Measurements from ENCODE around the gene NEBL. TPM values are rescaled to one million over a fixed set of nuclear protein-coding genes. Genes with fewer than 3 reads are reported as not detected.
"Not testable (repeated sequence)": the region's sequence is repeated elsewhere in the genome, so short reads cannot be mapped to it uniquely, and the experiment has no call there.

Gene NEBL
- total RNA-seq: not detected

- DNase-seq: no peak
- POLR2A ChIA-PET: no interaction called here
- Mint-ChIP-seq H3K4me3 (no peak within 1 kb of the TSS), H3K27ac (no peak within 1 kb of the TSS), H3K36me3 (ENCODE audit: low read depth) (no peaks in the 10 kb centered on the region), H3K27me3 (ENCODE audit: low read depth) (no peaks in the 10 kb centered on the region), H3K9me3 (ENCODE audit: insufficient read depth) (no peaks in the 10 kb centered on the region), H3K4me1 (ENCODE audit: low read depth) (no peaks in the 10 kb centered on the region)
- CTCF ChIA-PET: no interaction called here
- ATAC-seq: no peak
These were observed at the start of gene NEBL for GRCh38 chr10:20897146-20897825. Gene NEBL, minus strand, starts transcription at chr10:20897311. Its CDS starts 106 bp downstream, at chr10:20897205.

DNA sequence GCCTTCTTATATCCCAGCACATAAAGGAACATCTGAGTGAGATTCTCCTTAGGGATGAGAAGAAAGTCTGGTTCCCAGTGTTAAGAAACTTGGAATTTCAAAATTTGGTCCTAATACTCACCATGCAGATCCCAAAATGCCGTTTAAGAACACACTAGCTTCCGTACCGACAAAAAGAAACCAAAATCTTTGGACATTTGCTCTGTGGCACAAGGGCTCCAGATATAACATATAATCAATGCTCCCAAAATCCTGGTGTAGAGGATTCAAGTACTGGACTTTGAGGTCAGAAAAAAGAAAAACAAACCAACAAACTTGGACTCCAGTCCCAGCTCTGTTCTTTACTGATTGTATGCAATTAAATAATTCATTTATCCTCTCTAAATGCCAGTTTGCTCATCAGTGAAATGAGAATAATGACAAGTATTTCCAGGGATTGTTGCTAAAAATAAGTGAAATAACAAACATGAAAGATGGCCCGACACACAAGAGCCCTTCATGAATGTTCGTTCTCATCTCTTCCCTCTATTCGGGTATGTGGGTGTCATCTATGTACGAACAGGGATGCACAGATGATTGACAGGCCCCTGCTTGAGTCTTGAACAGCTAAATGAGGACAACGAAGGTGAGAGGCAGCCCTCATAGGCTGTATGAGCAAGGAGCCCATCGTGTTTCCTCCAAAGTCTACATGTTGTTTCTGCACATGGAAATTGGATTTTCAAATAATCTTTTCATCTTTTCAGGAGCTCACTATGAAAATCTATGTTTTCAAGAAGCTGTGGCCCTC is 48.6 kb upstream of the NEBL start:
- Mint-ChIP-seq H3K27ac (no peak overlapping the region), H3K36me3 (ENCODE audit: low read depth) (no peaks in the 10 kb centered on the region), H3K4me1 (ENCODE audit: low read depth) (peaks cover 3% of the 10 kb centered on the region), H3K9me3 (ENCODE audit: insufficient read depth) (no peaks in the 10 kb centered on the region), H3K27me3 (ENCODE audit: low read depth) (no peaks in the 10 kb centered on the region), H3K4me3 (no peak overlapping the region)
- ChIA-PET CTCF (no interaction called here), POLR2A (no interaction called here)
- DNase-seq: no peak
- no peak for ATAC-seq

- H3K36me3 Mint-ChIP-seq (ENCODE audit: low read depth): no peaks in the 10 kb centered on the region
- H3K27me3 Mint-ChIP-seq (ENCODE audit: low read depth): no peaks in the 10 kb centered on the region
- DNase-seq: no peak
- no peak for ATAC-seq
- no peak overlapping the region for H3K27ac Mint-ChIP-seq
- H3K9me3 Mint-ChIP-seq (ENCODE audit: insufficient read depth): no peaks in the 10 kb centered on the region
- H3K4me3 Mint-ChIP-seq: no peak overlapping the region
- peaks cover 3% of the 10 kb centered on the region for H3K4me1 Mint-ChIP-seq (ENCODE audit: low read depth)
- CTCF ChIA-PET: no interaction called here
- POLR2A ChIA-PET: no interaction called here
These were observed 47.8 kb upstream of the NEBL start for GRCh38 chr10:20944789-20945502.

DNA sequence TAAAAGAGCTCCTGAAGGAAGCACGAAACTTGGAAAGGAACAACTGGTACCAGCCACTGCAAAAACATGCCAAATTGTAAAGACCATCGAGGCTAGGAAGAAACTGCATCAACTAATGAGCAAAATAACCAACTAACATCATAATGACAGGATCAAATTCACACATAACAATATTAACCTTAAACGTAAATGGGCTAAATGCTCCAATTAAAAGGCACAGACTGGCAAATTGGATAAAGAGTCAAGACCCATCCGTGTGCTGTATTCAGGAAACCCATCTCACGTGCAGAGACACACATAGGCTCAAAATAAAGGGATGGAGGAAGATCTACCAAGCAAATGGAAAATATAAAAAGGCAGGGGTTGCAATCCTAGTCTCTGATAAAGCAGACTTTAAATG is 42.3 kb upstream of the NEBL start:
- H3K4me3 Mint-ChIP-seq; H3K9me3 Mint-ChIP-seq (ENCODE audit: insufficient read depth); H3K36me3 Mint-ChIP-seq (ENCODE audit: low read depth); H3K27ac Mint-ChIP-seq; CTCF ChIA-PET; POLR2A ChIA-PET; ATAC-seq; DNase-seq; H3K27me3 Mint-ChIP-seq (ENCODE audit: low read depth); H3K4me1 Mint-ChIP-seq (ENCODE audit: low read depth): not testable (repeated sequence)

DNA sequence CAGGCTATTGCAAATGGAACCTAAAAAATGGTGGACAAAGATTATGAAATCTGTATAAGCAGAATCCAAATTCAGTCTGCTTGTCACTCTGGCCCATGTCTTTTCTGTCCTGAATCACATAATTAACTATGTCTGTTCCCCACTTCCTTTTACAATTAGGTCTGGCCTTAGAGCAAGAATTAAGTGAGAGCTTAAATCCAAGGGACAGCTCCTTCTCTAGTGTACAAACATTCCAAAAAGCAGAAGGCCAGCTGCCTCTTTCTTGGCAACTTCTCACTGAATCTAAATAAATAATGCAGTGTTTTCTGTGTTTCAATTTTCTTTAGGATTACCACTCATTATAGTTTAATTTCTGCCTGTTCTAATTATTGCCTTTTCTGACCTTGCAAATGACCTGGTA is 39.3 kb upstream of the NEBL start:
- Mint-ChIP-seq H3K4me1 (ENCODE audit: low read depth) (no peaks in the 10 kb centered on the region), H3K36me3 (ENCODE audit: low read depth) (no peaks in the 10 kb centered on the region), H3K27ac (no peak overlapping the region), H3K9me3 (ENCODE audit: insufficient read depth) (no peaks in the 10 kb centered on the region), H3K4me3 (no peak overlapping the region), H3K27me3 (ENCODE audit: low read depth) (no peaks in the 10 kb centered on the region)
- ChIA-PET POLR2A (no interaction called here), CTCF (interaction anchor here (0.6 kb wide), 1 partner anchor 142 kb away, joined by 3 read pairs; no protein-coding TSS in a partner anchor)
- ATAC-seq: no peak
- DNase-seq: no peak

- Mint-ChIP-seq H3K9me3 (ENCODE audit: insufficient read depth) (no peaks in the 10 kb centered on the region), H3K27ac (no peak overlapping the region), H3K36me3 (ENCODE audit: low read depth) (no peaks in the 10 kb centered on the region), H3K4me1 (ENCODE audit: low read depth) (no peaks in the 10 kb centered on the region), H3K4me3 (no peak overlapping the region), H3K27me3 (ENCODE audit: low read depth) (no peaks in the 10 kb centered on the region)
- POLR2A ChIA-PET: no interaction called here
- ATAC-seq: no peak
- CTCF ChIA-PET: no interaction called here
- no peak for DNase-seq
These were observed 38.8 kb upstream of the NEBL start for GRCh38 chr10:20935931-20936330.

DNA sequence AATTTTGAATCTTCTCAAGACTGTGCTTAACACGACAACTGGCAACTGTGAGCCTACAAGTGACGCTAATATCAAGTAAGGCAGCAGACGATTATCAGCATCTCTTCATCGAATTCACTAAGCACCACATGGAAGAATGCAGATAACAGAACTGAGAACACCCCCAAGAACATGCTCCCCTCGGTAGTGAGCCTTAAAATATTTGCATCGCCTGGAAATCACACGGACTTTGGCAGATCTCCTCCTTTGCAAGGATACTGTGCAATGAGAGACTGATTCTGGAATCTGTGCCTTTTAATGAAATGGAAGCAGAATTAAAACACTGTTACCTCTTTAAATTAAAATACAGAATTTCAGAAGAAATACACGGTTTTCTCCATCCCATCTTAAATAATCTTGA is 38.2 kb upstream of the NEBL start:
- no peak for DNase-seq
- Mint-ChIP-seq H3K4me3 (no peak overlapping the region), H3K27ac (no peak overlapping the region), H3K4me1 (ENCODE audit: low read depth) (no peaks in the 10 kb centered on the region), H3K9me3 (ENCODE audit: insufficient read depth) (no peaks in the 10 kb centered on the region), H3K36me3 (ENCODE audit: low read depth) (no peaks in the 10 kb centered on the region), H3K27me3 (ENCODE audit: low read depth) (no peaks in the 10 kb centered on the region)
- ChIA-PET POLR2A (no interaction called here), CTCF (no interaction called here)
- ATAC-seq: no peak

- DNase-seq (no peak), ATAC-seq (no peak)
- H3K9me3 Mint-ChIP-seq (ENCODE audit: insufficient read depth): no peaks in the 10 kb centered on the region
- POLR2A ChIA-PET: no interaction called here
- H3K27ac Mint-ChIP-seq: no peak overlapping the region
- CTCF ChIA-PET: no interaction called here
- no peaks in the 10 kb centered on the region for H3K36me3 Mint-ChIP-seq (ENCODE audit: low read depth)
- no peak overlapping the region for H3K4me3 Mint-ChIP-seq
- no peaks in the 10 kb centered on the region for H3K27me3 Mint-ChIP-seq (ENCODE audit: low read depth)
- no peaks in the 10 kb centered on the region for H3K4me1 Mint-ChIP-seq (ENCODE audit: low read depth)
These were observed 36.6 kb upstream of the NEBL start for GRCh38 chr10:20933705-20934104.

GRCh38 chr10:20932606-20933126 is 35.6 kb upstream of the NEBL start:
- Mint-ChIP-seq H3K4me1 (ENCODE audit: low read depth) (no peaks in the 10 kb centered on the region), H3K27ac (no peak overlapping the region), H3K9me3 (ENCODE audit: insufficient read depth) (no peaks in the 10 kb centered on the region), H3K4me3 (no peak overlapping the region), H3K27me3 (ENCODE audit: low read depth) (no peaks in the 10 kb centered on the region), H3K36me3 (ENCODE audit: low read depth) (no peaks in the 10 kb centered on the region)
- ChIA-PET POLR2A (no interaction called here), CTCF (no interaction called here)
- DNase-seq: no peak
- ATAC-seq: no peak

DNA sequence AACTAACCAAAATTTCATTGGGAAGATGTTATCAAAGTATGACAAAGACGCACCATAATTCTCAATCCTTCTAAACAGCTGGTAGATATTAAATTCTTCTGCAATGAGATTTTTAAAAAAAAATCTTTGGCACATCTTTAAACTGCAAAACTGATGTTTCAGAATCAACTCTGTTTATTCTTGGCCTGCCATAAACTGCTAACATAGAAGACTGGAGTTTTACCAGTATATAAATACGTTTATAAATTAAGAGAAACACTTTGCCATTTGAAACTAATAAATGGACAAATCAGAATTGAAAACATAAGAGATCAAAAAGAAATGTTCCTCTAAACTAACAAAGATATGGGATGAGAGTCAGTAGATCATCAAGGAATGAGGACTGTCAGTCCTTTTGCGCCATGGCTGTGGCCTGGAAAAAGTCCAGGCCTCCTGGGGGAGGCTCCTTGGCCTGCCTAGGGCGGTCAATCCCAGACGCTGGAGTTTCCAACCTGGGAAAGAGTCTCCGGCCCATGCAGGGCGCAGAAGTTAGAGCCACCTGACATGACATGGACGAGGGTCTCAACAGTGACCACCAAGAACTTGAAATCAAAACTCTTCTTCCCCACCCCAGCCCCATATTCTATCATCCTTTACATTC is 34.2 kb upstream of the NEBL start:
- CTCF ChIA-PET: no interaction called here
- no peaks in the 10 kb centered on the region for H3K27me3 Mint-ChIP-seq (ENCODE audit: low read depth)

GRCh38 chr10:20927456-20927855 is 30.3 kb upstream of the NEBL start:
- Mint-ChIP-seq H3K36me3 (ENCODE audit: low read depth) (no peaks in the 10 kb centered on the region), H3K4me1 (ENCODE audit: low read depth) (no peaks in the 10 kb centered on the region), H3K4me3 (no peak overlapping the region), H3K9me3 (ENCODE audit: insufficient read depth) (no peaks in the 10 kb centered on the region), H3K27me3 (ENCODE audit: low read depth) (no peaks in the 10 kb centered on the region), H3K27ac (no peak overlapping the region)
- ChIA-PET CTCF (no interaction called here), POLR2A (no interaction called here)
- ATAC-seq: no peak
- DNase-seq: no peak

More for the DNA sequence above, 34.2 kb upstream of the NEBL start:
- Mint-ChIP-seq H3K36me3 (ENCODE audit: low read depth) (no peaks in the 10 kb centered on the region), H3K4me3 (no peak overlapping the region), H3K4me1 (ENCODE audit: low read depth) (no peaks in the 10 kb centered on the region), H3K27ac (no peak overlapping the region), H3K9me3 (ENCODE audit: insufficient read depth) (no peaks in the 10 kb centered on the region)
- ATAC-seq (no peak), DNase-seq (no peak)
- POLR2A ChIA-PET: no interaction called here

- no peaks in the 10 kb centered on the region for H3K4me1 Mint-ChIP-seq (ENCODE audit: low read depth)
- no peak for DNase-seq
- CTCF ChIA-PET: no interaction called here
- no peaks in the 10 kb centered on the region for H3K27me3 Mint-ChIP-seq (ENCODE audit: low read depth)
- H3K9me3 Mint-ChIP-seq (ENCODE audit: insufficient read depth): no peaks in the 10 kb centered on the region
- POLR2A ChIA-PET: no interaction called here
- ATAC-seq: no peak
- H3K36me3 Mint-ChIP-seq (ENCODE audit: low read depth): no peaks in the 10 kb centered on the region
- H3K27ac Mint-ChIP-seq: no peak overlapping the region
- H3K4me3 Mint-ChIP-seq: no peak overlapping the region
These were observed 25.3 kb upstream of the NEBL start for GRCh38 chr10:20922451-20922850.
